ENCODE results near the gene PPP6R3. TPM values are rescaled to one million over a fixed set of nuclear protein-coding genes. Genes with fewer than 3 reads are reported as not detected.

PPP6R3 gene
- polyA plus RNA-seq, 1 donor (not counting 4 experiments of a cell fraction or from before 2014, with no cell fraction given) = 50.2 TPM

- no peaks in the 10 kb centered on the region for H3K9me3 ChIP-seq (ENCODE audit: control insufficient read depth, low read depth, low read length)
- no peak overlapping the region for H3K4me3 ChIP-seq (ENCODE audit: control insufficient read depth in 2 of 3, extremely low read depth in 1 of 3, insufficient read depth in 2 of 3, low read depth in 1 of 3, low read length in 3 of 3)
- no peak overlapping the region for H3K9ac ChIP-seq (ENCODE audit: control insufficient read depth, extremely low read depth, insufficient read depth, low read length)
- peaks cover 10% of the 10 kb centered on the region for H4K20me1 ChIP-seq (ENCODE audit: control insufficient read depth, extremely low read depth, insufficient read depth, low read length)
- H3K27ac ChIP-seq (ENCODE audit: control insufficient read depth, insufficient read depth, low read length) = no peak overlapping the region
- H3K27me3 ChIP-seq (ENCODE audit: control insufficient read depth, extremely low read depth, insufficient read depth, low read length) = no peaks in the 10 kb centered on the region
- dilution Hi-C loops (cut with MboI; ENCODE audit: extremely low pct_ligation_motif_present, low sequenced_read_pairs) = no loop called here
- H3K4me1 ChIP-seq (ENCODE audit: control insufficient read depth, extremely low read depth, insufficient read depth, low read length) = no peaks in the 10 kb centered on the region
- H3K36me3 ChIP-seq (ENCODE audit: control insufficient read depth in 2 of 2, extremely low read depth in 1 of 2, insufficient read depth in 2 of 2, low read length in 2 of 2) = peaks cover 42 to 51% of the 10 kb centered on the region in 2 experiments
- DNase-seq (ENCODE audit: low read depth, low spot score) (no peak), FAIRE-seq (no peak)
- no peak overlapping the region for H2AFZ ChIP-seq (ENCODE audit: control insufficient read depth, low read length)
- H3K9me1 ChIP-seq (ENCODE audit: control insufficient read depth, extremely low read depth, insufficient read depth, low read length) = no peaks in the 10 kb centered on the region
- TF ChIP-seq EZH2 (IDR thresholded peaks at IDR 0.05; ENCODE audit: low read length) (no peak), CTCF (optimal IDR thresholded peaks at IDR 0.05 in 1 of 3, IDR thresholded peaks at IDR 0.05 in 1 of 3, conservative IDR thresholded peaks at IDR 0.05 in 1 of 3; ENCODE audit: extremely low read depth in 1 of 3, insufficient read depth in 2 of 3, low read length in 3 of 3) (no peak)
- no peak overlapping the region for H3K4me2 ChIP-seq (ENCODE audit: control insufficient read depth, extremely low read depth, insufficient read depth, low read depth, low read length)
- H3K79me2 ChIP-seq (ENCODE audit: control insufficient read depth, insufficient read depth, low read length) = no peaks in the 10 kb centered on the region
Observed at GRCh38 chr11:68598816-68599653, 138.5 kb downstream of the PPP6R3 start.

DNA sequence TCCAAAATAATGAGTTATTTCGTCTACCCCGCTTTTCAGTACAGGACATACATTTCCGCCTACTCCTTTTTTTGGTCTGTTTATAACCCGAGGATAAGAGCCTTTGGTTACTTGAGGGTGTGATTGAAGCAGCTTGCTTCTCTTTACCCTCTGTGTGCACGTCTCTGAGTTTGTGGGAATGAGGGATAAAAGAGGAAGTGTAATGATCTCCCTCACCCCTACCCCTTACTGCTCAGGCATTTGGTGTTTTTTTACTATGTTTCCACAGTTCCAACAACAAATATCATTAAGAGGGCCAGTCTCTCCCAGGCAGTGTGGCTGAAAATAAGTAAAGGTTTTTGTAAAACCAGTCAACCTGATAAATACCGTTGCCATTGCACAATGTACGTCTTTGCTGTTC lies 140.6 kb downstream of the PPP6R3 start:
- no peak overlapping the region for H2AFZ ChIP-seq (ENCODE audit: control insufficient read depth, low read length)
- no peaks in the 10 kb centered on the region for H3K9me1 ChIP-seq (ENCODE audit: control insufficient read depth, extremely low read depth, insufficient read depth, low read length)
- H3K9ac ChIP-seq (ENCODE audit: control insufficient read depth, extremely low read depth, insufficient read depth, low read length) = no peak overlapping the region
- H3K4me3 ChIP-seq (ENCODE audit: control insufficient read depth in 2 of 3, extremely low read depth in 1 of 3, insufficient read depth in 2 of 3, low read depth in 1 of 3, low read length in 3 of 3) = no peak overlapping the region
- no peak overlapping the region for H3K4me2 ChIP-seq (ENCODE audit: control insufficient read depth, extremely low read depth, insufficient read depth, low read depth, low read length)
- dilution Hi-C loops (cut with MboI; ENCODE audit: extremely low pct_ligation_motif_present, low sequenced_read_pairs) = no loop called here
- no peaks in the 10 kb centered on the region for H3K9me3 ChIP-seq (ENCODE audit: control insufficient read depth, low read depth, low read length)
- FAIRE-seq (no peak), DNase-seq (ENCODE audit: low read depth, low spot score) (no peak)
- peaks cover 43 to 46% of the 10 kb centered on the region in 2 experiments for H3K36me3 ChIP-seq (ENCODE audit: control insufficient read depth in 2 of 2, extremely low read depth in 1 of 2, insufficient read depth in 2 of 2, low read length in 2 of 2)
- TF ChIP-seq CTCF (optimal IDR thresholded peaks at IDR 0.05 in 1 of 3, IDR thresholded peaks at IDR 0.05 in 1 of 3, conservative IDR thresholded peaks at IDR 0.05 in 1 of 3; ENCODE audit: extremely low read depth in 1 of 3, insufficient read depth in 2 of 3, low read length in 3 of 3) (no peak), EZH2 (IDR thresholded peaks at IDR 0.05; ENCODE audit: low read length) (no peak)
- H3K27ac ChIP-seq (ENCODE audit: control insufficient read depth, insufficient read depth, low read length) = no peak overlapping the region
- peaks cover 8% of the 10 kb centered on the region for H4K20me1 ChIP-seq (ENCODE audit: control insufficient read depth, extremely low read depth, insufficient read depth, low read length)
- no peaks in the 10 kb centered on the region for H3K4me1 ChIP-seq (ENCODE audit: control insufficient read depth, extremely low read depth, insufficient read depth, low read length)
- no peaks in the 10 kb centered on the region for H3K27me3 ChIP-seq (ENCODE audit: control insufficient read depth, extremely low read depth, insufficient read depth, low read length)
- no peaks in the 10 kb centered on the region for H3K79me2 ChIP-seq (ENCODE audit: control insufficient read depth, insufficient read depth, low read length)
